ENCODE measurements around the gene PARD3B. TPM values are rescaled to one million over a fixed set of nuclear protein-coding genes. Genes with fewer than 3 reads are reported as not detected.

PARD3B gene
- total RNA-seq, 1 experiment from 2014 or later: 5.8 TPM

DNA sequence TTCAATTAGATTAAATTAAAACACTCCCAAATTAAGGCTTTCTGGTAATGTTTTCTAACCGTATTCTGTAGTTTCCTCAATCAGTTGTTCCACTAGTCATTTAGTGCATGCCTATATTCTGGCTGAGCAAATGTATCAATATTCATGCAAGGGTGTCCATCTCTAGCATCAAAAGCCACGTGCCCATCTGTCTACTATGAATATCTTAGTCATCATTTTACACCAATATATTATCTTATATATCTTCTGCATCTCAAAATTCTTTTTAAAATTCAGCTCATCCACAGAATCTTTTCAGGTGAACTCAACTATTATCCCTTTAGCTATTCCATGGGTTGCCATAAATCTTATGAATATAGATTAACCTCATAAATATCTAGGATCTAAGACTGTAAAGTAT lies 488.2 kb downstream of the PARD3B start:
- DNase-seq (ENCODE audit: extremely low read depth, low read depth): no peak

DNA sequence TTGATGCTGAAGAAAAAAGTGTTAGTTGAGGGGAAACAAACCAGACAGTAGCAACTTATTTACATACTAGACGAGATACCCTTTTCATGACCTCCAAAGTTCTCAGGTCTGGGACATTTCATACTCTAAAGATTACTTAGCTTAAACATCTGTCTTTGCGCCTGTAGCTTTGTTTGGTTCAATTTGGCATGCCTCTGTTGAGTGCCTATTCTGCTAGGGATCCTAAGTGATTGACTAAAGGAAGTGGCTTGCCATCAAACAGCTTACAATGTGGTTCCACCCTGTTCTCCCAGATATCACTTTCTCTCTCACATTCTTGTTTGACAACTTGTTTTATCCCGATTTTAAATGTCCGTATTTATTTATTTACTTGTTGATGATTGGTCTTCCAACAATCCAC lies 488.8 kb downstream of the PARD3B start:
- DNase-seq (ENCODE audit: extremely low read depth, low read depth): no peak

DNA sequence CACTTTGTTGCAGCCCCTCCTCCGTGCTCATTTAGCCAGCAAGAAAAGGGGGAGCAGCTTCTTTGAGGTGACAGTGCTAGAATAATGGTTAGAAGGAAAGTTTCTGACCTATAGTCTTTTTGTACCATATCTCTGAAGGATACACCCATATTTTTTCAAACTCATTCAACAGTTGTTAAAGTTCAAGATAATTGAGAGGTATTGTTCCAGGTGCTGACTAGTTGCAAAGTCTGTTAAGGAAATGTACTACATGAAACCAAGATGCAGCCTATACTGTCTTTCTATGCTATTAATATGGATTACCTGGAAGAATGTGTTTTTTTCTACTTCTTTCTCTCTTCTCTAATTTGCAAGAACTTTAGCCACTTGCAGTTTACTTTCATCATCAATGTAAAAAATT lies 495.0 kb downstream of the PARD3B start:
- DNase-seq (ENCODE audit: extremely low read depth, low read depth): no peak

DNA sequence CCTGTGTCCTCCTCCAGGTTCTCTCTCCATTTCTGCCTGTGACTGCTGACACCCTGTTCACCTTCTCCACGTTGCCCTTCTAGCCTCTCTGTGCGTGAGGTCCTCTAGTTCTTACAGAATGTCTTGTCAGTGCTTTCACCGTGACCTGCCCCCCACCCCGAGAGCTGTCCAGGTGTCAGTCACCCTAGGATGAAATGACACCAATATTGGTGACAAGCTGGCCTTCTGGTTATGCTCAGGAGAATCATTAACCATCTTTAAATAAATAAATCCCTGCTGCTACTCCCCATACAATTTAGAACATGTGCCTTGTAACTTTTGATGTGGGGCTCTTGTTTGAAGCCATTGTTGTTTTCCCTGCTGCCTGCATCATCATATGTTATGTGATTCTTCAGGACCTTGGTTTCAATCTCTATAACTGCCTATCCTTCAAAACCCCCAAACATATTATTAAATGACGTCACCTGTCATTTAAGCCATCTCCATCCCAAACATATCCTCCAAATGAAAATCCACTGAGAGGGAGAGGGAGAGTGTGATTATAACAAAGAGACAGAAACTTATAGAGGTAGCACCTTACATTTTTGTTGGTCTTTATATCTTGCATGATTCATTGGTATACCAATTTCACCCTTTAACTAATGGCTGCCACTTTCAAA lies 496.3 kb downstream of the PARD3B start:
- no peak for DNase-seq (ENCODE audit: extremely low read depth, low read depth)

DNA sequence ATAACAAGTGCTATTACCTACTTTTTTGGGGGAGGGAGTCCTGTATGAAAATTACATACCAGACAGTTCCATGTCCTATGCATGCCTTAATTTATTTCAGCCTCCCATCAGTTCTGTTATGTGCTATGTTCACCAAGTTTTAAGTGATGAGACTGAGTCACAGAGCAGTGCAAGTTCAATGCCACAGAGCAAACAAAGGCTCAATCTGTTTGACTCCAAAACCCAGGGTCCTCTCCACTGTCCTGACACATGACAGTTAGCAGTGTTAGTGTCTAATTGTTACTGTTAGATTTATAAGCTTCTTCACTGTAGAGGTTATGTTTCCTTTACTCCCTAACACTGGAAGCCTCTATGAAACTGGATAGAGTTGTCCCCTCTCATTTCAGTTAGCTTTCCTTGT lies 498.0 kb downstream of the PARD3B start:
- DNase-seq (ENCODE audit: extremely low read depth, low read depth): no peak

DNA sequence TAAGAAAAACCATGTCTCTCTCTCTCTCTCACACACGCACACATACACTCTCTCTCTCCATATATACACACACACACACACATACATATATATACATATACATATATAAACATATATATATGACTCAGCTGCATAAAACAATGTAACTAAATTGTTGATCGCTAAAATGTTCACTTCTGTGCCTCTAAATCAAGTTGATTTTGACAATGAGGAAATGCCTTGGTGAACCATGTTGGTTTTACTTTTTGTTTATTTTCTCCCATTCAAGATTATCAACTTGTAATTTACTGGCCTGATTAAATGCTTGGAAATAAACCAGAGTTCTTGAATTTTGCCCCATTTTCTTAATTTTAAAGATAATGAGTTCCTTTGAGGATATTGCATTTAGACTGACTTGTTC lies 500.4 kb downstream of the PARD3B start:
- no peak for DNase-seq (ENCODE audit: extremely low read depth, low read depth)

DNA sequence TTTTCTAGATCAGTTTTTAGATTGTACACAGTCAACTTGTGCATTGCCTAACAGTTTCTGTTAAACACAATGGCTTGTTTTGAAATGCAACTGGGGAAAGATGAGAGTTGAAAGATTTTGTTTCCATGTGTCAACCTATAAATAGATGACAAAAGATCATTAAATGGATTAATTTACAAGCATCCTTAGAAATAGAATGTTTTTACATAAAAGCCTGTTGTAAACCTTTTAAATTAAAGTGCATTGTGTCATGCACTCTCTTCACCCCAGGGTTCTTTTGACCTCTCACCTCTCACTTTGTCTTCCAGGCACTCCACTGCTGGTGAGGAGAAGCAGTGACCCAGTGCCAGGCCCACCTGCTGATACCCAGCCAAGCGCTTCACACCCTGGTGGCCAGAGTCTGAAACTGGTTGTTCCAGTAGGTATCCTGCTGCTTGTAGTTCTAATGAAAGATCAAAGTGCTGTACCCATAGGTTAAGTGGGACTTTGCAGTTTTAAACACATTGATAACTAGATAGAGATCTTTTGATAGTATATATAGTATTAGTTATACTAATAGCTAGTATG lies 502.1 kb downstream of the PARD3B start:
- no peak for DNase-seq (ENCODE audit: extremely low read depth, low read depth)

DNA sequence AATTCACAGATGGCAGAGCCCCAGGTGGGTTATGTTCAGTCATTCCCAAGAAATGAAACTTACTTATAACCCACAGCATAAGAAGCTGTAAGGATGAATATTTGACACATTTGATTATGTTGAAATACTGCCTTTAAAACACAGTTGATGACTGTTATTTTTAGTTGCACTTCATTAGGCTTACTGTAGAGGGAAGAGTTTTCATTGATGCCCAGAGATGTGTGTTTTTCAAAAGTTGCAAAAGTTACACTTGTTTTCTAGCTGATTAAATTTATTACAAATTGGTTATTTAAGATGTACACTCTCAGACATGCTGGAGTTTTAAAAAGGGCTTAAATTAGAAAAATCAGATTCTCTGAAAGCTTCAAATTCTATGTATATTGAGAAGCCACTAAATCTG lies 506.1 kb downstream of the PARD3B start:
- DNase-seq (ENCODE audit: extremely low read depth, low read depth): no peak

DNA sequence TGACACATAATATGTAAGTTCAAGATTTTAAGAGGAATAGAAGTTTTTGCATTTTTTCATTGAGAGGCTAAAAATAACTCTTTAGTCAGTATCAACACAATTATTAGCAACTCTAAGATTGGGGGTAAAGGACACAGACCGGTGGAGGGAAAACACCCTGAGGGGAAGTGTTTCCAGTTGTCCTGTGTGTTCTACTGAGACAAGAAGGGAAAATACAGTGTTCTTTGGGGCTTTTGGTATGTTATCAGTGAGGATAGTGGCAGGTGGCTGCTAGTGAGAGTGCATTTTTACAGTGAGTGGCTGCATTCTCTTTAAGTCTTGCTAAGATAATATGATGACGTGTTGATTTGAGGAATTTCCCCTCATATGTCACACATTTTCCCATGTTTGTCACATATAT lies 507.5 kb downstream of the PARD3B start:
- DNase-seq (ENCODE audit: extremely low read depth, low read depth): no peak

DNA sequence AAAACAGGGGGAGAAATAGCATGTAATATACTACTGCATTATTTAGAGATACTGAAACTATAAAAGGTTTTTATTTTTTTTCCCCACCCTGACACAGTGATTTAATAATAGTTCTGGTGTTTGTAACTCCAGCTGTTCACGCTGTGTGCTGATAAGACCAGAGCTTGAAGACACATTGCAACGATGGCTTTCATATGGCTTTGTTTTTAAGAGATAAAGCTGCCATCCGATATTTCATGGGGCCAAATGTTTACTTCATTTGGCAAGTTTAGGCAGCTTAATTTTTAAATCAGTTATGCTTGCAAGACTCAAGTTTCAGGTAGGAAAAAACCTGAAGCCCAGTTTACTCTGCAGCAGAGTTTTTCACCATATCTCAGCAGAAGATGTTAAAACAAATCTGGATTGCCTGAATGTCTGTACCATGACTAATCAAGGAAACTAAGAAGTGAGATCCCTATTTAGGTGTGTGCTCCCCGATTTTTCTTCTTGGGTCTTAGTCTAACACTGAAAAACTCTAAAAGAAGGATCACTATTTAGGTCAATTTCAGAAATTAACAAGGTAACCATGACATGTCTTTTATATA lies 508.6 kb downstream of the PARD3B start:
- no peak for DNase-seq (ENCODE audit: extremely low read depth, low read depth)

DNA sequence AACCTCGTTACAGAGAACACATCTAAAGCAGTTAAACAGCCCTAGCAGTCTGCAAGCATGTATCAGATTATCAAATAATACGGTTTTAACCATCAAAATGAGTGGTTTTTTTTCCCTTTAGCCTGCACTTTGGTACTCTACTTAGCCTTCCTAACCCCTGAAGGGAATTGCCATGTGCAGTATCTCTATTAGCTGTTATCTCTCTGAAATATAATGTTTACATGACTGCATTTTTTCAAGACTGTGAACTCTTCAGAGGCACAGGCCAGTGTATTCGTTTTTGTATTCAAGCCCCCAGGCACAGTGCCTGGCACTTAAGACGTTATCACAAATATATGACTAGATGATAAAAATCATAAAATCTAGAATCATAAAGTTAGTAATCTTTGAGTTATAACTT lies 509.5 kb downstream of the PARD3B start:
- no peak for DNase-seq (ENCODE audit: extremely low read depth, low read depth)

DNA sequence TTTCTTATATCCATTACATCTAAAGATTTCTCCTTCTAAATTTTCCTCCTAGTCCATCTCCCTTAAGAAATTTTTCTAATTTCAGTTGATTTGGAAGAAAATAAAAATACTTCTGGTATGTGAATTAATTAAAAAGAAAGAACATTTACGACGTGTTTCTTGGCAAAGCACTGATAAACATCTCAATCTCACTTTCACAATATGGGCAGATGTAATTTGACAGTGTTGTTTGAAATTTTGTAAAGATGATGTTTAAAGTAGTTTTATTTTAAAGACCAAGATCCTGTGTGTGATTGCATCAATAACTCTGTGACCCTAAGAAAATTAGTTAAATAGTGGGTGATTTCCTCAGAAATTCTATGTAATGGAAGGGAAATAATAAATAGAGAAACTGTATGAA lies 510.0 kb downstream of the PARD3B start:
- no peak for DNase-seq (ENCODE audit: extremely low read depth, low read depth)

DNA sequence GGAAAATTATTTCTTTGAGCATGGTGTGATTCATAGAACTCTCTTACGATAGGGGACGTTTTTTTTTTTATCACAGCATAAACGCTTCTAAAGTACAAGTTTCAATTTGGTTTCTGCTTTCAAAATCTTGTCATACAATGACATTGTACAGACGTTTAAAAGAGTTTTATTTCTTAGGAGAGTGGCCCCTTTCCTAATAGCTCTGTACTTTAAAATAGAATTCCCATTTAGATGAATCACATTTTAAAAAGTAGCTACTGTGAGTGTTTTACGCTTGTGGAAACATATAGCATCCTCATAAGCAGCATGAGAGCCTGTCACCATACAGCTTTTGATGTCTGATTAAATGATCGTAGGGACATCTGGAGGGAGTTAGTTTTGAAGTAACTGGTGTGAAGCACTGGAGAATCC lies 510.9 kb downstream of the PARD3B start:
- no peak for DNase-seq (ENCODE audit: extremely low read depth, low read depth)

DNA sequence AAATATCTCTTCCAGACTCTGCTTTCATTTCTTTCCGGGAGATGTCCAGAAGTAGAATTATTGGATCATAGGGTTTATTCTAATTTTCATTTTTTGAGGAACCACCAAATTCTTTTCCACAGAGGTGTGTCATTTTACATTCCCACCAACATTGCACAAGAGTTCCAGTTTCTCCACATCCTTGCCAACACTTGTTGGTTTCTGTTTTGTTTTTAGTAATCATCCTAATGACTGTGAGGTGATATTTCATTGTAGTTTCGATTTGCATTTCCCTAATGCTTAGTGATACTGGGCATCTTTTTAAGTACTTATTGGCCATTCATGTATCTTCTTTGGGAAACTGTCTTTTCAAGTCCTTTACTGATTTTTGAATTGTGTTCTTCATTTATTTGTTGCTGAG lies 513.1 kb downstream of the PARD3B start:
- DNase-seq (ENCODE audit: extremely low read depth, low read depth): no peak

DNA sequence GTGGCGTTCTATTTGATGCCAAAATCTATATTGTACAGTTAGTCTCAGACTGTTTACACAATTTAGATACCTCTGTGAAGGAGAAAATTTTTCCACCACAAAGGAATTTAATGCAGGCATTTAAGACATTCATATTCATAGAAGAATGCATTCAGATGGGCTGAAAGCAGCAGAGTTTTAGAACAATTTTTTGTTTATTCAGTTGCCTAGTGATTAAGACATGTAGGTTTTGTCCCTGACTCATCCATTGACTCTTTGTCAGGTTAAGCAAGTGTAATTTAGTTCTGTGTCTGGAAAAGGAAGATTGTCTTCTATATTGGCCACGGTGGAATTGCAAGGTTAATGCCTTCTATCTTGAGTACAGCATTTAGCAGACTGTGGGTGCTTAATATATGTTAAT lies 515.0 kb downstream of the PARD3B start:
- no peak for DNase-seq (ENCODE audit: extremely low read depth, low read depth)

DNA sequence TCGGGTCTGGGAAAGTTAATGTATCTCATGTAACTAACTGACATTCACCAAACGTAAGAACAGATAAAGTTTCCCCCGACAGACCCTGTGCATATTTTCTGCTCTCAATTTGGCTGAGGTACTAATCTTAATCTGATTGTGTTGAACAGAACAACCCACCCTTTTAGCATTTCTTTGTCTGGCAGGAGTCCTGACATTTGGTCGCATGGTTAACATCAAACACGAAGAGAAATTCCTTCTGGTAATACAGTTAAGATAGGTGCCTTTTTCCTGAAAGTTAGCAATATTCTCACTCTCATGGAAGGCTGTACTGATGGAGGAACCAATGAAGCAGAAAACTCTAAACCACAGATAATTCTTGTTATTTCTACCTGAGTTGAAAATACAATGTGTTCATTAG lies 520.8 kb downstream of the PARD3B start:
- no peak for DNase-seq (ENCODE audit: extremely low read depth, low read depth)

DNA sequence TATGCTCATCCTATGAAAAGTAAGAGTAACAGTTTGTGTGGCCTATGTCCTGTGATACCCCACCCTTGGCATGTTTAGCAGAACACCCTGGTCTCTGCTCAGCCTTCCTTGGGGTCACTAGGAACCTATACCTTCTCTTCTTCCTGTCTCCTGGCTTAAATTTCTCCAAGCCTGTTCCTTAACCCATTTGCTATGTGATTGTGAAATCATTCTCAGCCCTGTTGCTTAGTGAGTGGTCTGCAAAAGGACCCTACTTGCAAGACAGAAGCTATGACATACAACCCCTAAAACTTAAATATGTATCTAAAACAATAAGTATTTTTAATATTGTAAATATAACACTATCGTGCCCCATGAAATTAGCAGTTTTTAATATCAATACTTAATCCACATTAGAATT lies 524.7 kb downstream of the PARD3B start:
- DNase-seq (ENCODE audit: extremely low read depth, low read depth): no peak

DNA sequence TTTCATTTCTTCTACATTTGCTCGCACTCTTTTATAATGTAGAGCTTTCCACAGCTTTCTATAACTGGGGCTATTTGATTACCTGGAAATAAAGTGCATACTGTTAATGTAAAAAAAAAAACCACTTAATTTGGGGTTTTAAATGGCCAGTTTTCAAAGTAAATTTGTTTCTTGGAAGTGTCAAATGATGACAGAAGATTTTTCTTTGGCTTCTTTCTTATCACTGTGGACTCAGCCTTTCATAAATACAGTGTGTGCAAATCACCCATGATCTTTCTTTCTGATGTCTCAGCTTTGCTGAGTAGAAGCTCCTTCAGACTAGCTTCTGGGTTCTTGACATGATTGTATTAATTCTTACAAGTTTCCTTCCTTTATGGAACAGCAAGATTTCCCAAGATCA lies 525.6 kb downstream of the PARD3B start:
- no peak for DNase-seq (ENCODE audit: extremely low read depth, low read depth)

DNA sequence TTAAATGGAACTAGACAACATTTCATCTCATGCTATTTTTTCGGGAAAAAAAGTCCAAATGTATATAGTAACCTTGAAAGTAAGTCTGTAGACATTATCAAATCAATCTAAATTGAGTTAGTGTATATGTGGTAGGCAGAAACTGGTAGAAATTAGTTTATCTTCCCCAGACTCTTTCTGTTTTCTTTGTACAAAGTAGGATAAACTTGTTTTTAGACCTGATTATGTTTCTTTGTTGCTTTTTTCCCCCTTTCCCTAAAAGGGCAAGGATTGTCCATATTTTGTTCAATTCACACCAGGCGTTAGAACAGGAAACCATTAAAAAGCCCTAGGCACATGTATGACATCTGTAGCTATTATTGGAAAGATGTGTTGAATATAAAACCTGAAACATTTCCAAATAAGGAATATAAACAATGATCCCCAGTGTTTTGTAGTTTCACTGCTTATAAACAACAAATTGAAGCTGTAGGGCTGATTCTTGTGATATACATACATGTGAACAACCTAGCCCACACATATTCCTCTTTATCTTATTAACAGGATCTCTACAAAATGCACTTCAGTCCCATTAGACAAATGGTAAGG lies 528.3 kb downstream of the PARD3B start:
- no peak for DNase-seq (ENCODE audit: extremely low read depth, low read depth)

DNA sequence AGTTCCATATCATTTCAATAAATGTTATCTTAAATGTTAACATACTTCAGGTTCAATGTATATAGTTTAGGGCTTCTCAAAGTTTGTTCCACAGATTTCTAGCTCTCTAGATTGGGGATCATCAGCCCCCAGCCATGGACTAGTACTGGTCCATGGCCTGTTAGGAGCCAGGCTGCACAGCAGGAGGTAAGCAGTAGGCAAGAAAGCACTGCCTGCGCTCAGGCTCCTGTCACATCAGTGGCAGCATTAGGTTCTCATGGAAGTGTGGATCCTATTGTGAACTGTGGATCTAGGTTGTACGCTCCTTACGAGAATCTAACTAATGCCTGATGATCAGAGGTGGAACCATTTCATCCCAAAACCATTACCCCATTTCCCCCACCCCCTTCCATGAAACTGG lies 531.1 kb downstream of the PARD3B start:
- DNase-seq (ENCODE audit: extremely low read depth, low read depth): no peak

DNA sequence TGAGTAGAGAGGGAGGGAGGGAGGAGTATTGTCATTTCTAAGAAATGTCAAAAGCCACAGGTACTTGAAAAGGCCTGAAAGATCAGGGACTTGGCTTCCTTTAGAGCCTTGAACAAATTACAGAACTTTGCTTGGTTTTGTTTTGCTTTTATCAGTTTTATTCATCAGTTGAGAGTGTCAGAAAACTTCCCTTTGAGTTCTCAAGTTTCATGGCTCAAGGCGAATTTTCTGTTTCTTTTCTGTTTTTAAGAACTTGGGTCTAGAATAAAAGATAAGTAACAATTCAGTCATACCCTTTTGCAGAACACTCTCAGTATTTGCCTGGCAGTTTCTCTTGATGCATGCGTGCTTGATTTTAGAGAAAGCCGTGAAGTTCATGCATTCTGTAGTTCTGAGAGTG lies 531.9 kb downstream of the PARD3B start:
- no peak for DNase-seq (ENCODE audit: extremely low read depth, low read depth)

DNA sequence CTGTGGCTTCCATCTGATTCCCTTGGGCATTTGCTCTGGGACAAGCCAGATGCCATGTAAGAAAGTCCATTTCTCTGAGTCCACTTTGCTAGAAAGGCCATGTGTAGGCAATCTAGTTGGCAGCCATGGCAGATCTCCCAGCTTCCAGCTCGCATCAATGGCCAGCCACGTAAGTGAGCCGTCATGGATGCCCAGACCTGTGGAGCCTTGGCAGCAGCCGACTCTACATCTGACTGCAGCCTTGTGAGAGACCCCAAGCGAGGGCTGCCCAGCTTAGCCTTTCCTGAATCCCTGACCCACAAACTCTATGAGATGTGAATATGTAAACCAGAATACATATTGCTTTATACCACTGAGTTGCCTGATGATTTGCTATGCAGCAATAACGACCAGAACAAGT lies 533.5 kb downstream of the PARD3B start:
- DNase-seq (ENCODE audit: extremely low read depth, low read depth): no peak

Measured in NCI-H460 (cell line).